RKO (cell line): Measurements from ENCODE around the gene P4HB.

Source experiments
- DNase-seq: peaks from one replicate; pipeline ENCODE4 v3.0.0-alpha.2; 2016; ENCODE audit warnings: low spot score

The P4HB gene

GRCh38 chr17:81831957-81832607 lies 28.3 kb downstream of the P4HB start:
- DNase-seq = peak; percentile 89

DNA sequence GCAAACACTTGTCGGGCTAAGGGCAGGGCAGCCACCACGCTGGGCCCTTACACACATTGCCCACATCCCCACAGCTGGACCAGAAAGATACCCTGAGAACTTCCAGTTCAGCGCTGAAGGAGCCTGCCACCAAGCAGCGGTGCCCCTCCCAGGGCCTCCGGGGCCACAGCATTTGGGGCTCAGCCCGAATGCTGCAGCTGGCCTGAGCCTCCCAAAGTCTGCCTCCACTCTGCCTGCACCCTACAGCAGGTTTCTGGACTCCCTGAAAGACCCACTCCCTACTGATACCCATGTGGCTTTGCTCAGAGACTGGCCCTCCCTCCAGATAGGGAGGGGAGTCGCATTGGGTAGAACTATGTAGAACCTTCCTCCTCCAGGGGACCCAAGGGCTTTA lies 28.8 kb downstream of the P4HB start:
- no peak for DNase-seq

- no peak for DNase-seq
Measured at GRCh38 chr17:81829858-81830257, 30.5 kb downstream of the P4HB start.

- no peak for DNase-seq
Measured at GRCh38 chr17:81828656-81829055, 31.7 kb downstream of the P4HB start.

DNA sequence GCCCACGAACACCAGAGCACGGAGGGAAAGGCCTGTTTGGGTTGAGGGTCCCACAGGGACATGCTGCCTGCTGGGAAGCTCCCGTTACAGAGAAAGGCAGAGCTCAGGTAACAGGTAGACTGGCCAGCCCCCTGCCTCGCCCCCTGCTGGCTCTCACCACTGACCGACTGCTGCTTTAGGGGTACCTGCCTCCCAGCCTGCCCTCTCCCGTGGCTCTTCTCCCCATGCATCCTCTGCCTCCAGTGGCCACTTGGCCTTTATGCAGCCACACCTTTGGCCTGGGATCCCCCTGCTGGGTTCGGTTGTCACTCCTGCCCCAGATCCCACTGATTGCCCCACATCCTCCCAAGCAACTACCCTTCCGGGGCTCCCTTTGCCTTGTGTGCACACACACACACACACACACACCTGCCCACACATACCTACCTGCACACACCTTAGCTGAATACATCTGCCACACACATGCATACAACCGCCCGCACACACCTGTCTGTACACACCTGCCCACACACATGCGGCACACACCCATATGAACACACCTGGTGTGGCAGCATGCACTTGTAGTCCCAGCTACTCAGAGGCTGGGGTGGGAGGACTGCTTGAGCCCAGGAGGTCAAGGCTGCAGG lies 34.4 kb downstream of the P4HB start:
- DNase-seq = no peak

DNA sequence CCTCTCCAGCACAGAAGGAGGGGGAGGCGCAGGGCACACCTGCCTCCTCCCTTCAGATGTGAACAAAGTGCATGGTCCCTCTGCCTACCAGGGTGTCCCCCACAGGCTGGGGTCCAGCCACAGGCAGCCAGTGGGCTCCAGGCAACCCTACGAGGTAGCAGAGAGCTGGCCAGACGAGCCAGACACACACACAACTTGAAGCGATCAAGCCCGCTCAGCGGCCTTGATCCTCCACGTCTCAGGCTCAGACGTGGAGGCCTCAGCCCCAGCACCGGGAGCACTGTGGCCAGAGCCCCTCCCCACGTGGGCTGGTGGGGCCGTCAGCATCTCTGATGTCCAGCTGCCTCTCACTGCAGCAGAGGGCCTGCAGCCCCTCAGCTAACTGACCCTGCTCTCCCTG lies 35.7 kb downstream of the P4HB start:
- no peak for DNase-seq

GRCh38 chr17:81823820-81824550 lies 36.4 kb downstream of the P4HB start:
- no peak for DNase-seq

GRCh38 chr17:81822996-81823819 lies 37.1 kb downstream of the P4HB start:
- no peak for DNase-seq

- no peak for DNase-seq
Measured at GRCh38 chr17:81822312-81822637, 38.1 kb downstream of the P4HB start.

GRCh38 chr17:81821603-81822311 lies 38.6 kb downstream of the P4HB start:
- peak; percentile 26 for DNase-seq

- no peak for DNase-seq
Measured at GRCh38 chr17:81821147-81821546, 39.2 kb downstream of the P4HB start.

DNA sequence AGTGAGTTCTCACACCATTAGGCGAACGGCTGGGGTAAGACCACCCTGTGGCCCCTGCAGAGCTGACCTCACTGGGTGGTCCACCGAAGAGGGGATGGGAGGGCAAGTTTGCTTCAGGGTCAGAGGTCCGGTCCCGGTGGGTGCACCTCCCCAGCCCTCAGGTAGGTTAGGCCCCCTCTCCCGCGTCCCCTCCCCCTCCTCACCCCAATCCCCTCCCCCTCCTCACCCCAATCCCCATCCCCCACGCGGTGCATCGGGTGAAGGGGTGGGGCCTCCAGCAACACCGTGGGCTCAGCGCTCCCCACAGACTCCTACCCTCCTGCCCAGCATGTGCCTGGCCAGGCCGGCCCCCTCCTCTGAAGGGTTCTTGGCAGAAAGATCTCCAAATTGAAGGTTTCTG lies 40.6 kb downstream of the P4HB start:
- no peak for DNase-seq

- DNase-seq = no peak
Measured at GRCh38 chr17:81817758-81818147, 42.6 kb downstream of the P4HB start.

GRCh38 chr17:81815646-81815986 lies 44.7 kb downstream of the P4HB start:
- no peak for DNase-seq

DNA sequence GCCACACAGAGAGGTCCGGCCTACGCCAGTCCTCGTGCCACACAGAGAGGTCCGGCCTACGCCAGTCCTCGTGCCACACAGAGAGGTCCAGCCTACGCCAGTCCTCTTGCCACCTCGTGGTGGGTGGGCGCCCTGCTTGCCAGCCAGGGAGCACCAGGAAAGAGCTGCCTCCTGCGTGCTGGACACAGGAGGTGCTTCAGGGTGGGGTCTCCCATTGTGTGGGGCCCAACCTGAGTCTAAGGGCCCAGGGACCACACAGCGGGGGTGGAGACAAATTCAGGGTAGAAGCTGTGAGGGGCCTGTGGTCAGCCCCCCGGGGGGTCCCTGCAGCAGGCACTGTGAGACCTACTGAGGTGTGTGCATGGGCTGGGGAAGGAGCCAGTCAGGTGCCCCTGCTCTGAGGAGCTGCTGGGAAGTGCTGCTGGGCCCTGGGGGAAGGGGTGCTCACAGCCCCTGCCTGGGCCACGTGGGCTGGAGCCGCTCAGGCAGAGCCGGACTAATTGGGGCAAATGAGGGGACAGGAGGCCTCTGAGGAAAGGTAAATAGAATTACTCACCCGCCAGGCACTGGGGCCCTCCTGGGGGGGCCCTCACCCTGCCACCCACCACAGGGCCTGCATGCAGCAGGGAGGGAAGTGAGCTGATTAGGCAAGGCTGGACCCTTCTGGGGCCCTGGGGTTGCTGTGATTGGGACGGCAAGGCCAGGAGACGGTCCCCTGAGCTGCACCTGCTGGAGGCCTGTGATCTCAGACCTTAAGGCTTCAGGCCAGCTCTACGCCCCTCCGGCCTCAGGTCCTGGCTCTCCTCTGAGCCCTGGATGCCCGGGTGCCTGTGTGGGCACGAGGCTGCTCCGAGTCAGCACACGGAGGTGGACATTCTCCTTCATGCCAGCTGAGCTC lies 45.3 kb downstream of the P4HB start:
- no peak for DNase-seq

DNA sequence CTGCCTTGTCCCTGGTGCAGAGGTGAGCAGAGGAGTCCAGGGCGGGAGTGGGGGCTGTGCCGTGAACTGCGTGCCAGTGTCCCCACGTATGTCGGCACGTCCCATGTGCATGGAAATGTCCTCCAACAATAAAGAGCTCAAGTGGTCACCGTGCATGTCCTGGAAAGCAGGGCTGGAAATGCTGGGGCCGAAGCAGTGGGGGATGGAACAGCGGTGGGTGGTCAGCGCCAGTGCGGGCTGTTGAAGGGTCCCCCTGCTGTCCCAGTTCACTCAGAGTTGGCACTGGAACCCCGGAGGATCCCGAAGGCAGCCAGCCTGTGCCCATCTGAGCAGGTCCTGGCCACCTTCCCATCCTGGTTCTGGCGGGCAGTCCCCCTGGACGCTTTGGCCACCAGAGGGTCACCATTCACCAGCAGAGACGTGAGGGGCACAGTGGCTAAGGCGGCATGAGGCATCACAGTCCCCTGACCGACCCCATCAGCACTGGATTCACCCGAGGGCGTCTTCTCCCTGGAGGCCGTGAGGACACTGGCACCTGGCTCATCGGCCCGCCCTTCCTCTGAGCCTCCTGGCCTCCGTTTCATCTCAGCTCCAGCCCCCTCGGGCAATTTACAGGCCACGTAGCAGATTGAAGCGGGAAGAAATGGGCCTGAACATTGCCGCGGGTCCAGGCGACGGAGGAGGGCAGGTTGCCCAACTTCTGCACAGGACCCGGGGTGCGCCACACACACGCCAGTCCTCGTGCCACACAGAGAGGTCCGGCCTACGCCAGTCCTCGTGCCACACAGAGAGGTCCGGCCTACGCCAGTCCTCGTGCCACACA lies 46.3 kb downstream of the P4HB start:
- DNase-seq = no peak

DNA sequence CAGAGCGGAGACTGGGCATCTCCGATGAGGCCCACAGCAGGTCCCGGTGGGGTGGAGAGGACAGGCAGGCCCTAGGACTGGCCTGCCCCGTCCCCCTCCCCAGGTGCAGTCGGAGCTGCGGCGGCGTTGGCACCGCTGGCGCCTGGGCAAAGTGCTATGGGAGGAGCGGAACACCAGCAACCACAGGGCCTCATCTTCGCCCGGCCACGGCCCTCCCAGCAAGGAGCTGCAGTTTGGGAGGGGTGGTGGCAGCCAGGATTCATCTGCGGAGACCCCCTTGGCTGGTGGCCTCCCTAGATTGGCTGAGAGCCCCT lies 47.0 kb downstream of the P4HB start:
- no peak for DNase-seq

DNA sequence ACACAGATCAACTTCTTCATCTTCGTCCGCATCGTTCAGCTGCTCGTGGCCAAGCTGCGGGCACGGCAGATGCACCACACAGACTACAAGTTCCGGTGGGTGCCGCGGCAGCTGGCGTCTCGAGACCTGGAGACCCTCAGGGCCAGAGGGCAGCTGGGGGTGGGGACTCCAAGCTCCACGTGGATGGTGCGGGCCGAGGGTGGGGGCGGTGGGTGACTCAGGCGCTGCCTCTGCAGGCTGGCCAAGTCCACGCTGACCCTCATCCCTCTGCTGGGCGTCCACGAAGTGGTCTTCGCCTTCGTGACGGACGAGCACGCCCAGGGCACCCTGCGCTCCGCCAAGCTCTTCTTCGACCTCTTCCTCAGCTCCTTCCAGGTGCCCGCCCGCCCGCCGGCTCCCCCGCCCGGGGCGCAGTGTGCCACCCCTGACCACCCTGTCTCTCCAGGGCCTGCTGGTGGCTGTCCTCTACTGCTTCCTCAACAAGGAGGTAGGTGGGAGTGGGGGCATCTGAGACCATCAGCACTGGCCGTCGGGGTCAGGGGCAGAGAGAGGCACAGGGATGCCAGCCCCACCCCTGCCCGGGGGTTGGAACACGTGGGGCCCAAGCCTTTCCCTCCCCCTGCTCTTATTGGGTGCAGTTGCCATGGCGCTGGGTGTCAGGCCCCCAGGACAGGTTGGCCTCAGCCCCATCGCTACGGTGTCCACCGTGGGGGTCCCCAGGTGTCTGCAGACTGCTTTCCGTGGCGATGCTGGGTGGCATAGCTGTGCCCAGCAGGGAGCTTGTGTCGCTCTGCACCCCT lies 47.6 kb downstream of the P4HB start:
- no peak for DNase-seq

- no peak for DNase-seq
Measured at GRCh38 chr17:81811705-81812570, 48.4 kb downstream of the P4HB start.
